ENCODE results near the gene TNPO2. TPM values are rescaled to one million over a fixed set of nuclear protein-coding genes. Genes with fewer than 3 reads are reported as not detected.

Gene TNPO2
- polyA plus RNA-seq, 1 experiment: 47.3 TPM

- H3K27ac ChIP-seq (ENCODE audit: low read depth, low read length): no peak overlapping the region
- peaks cover 12% of the 10 kb centered on the region for H3K27me3 ChIP-seq (ENCODE audit: control insufficient read depth, insufficient read depth, low read length)
- TF ChIP-seq, protein P1, sequence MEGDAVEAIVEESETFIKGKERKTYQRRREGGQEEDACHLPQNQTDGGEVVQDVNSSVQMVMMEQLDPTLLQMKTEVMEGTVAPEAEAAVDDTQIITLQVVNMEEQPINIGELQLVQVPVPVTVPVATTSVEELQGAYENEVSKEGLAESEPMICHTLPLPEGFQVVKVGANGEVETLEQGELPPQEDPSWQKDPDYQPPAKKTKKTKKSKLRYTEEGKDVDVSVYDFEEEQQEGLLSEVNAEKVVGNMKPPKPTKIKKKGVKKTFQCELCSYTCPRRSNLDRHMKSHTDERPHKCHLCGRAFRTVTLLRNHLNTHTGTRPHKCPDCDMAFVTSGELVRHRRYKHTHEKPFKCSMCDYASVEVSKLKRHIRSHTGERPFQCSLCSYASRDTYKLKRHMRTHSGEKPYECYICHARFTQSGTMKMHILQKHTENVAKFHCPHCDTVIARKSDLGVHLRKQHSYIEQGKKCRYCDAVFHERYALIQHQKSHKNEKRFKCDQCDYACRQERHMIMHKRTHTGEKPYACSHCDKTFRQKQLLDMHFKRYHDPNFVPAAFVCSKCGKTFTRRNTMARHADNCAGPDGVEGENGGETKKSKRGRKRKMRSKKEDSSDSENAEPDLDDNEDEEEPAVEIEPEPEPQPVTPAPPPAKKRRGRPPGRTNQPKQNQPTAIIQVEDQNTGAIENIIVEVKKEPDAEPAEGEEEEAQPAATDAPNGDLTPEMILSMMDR (IDR thresholded peaks at IDR 0.05; ENCODE audit: low read depth, low read length): no peak
- no peak overlapping the region for H3K4me3 ChIP-seq (ENCODE audit: low read depth, low read length)
- ChIA-PET POLR2A (no interaction called here), CTCF (interaction anchor here (1.1 to 2.2 kb wide), 2 partner anchors 8 to 14 kb away, joined by 6 to 9 read pairs; no protein-coding TSS in a partner anchor)
- DNase-seq (ENCODE audit: low read depth, low spot score): no peak
- peaks cover 9% of the 10 kb centered on the region for H3K9me3 ChIP-seq (ENCODE audit: control insufficient read depth, insufficient read depth, low read length)
These were observed 28.5 kb upstream of the TNPO2 start for GRCh38 chr19:12752056-12752781.

GRCh38 chr19:12751635-12752034 lies 27.9 kb upstream of the TNPO2 start, which contains the start of gene BEST2:
TSS of gene BEST2 (plus strand) at chr19:12751791. CDS start at chr19:12752593, 802 bp downstream.
- ChIA-PET POLR2A (no interaction called here), CTCF (interaction anchor here (2.2 kb wide), 1 partner anchor 14 kb away, joined by 9 read pairs; no protein-coding TSS in a partner anchor)
- TF ChIP-seq, protein P1 (IDR thresholded peaks at IDR 0.05; ENCODE audit: low read depth, low read length): no peak
- peaks cover 12% of the 10 kb centered on the region for H3K27me3 ChIP-seq (ENCODE audit: control insufficient read depth, insufficient read depth, low read length)
- no peak for DNase-seq (ENCODE audit: low read depth, low spot score)
- no peak within 1 kb of the TSS for H3K4me3 ChIP-seq (ENCODE audit: low read depth, low read length)
- H3K27ac ChIP-seq (ENCODE audit: low read depth, low read length): no peak within 1 kb of the TSS
- H3K9me3 ChIP-seq (ENCODE audit: control insufficient read depth, insufficient read depth, low read length): peaks cover 13% of the 10 kb centered on the region

DNA sequence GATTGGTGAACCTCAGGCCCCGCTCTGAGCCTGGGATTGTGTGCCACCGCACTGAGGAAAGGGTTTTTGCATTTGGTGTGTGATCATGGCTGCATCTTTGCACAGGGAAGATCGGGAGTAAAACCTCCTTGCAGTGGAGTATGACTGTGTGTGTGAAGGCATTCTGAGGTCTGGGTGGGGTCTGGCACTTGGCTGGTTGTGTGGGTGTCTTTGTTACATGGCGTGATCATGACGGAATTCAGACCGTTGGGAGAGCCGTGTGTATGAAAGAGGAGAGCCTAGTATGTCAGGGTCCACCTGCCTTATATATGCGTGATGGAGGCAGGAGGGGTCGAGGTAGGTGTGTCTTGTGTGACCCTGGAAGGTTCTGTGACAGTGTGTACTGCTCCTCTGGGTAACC lies 27.1 kb upstream of the TNPO2 start:
- H3K4me3 ChIP-seq (ENCODE audit: low read depth, low read length): no peak overlapping the region
- TF ChIP-seq, protein P1 (IDR thresholded peaks at IDR 0.05; ENCODE audit: low read depth, low read length): no peak
- ChIA-PET CTCF (interaction anchor here (2.2 kb wide), 1 partner anchor 9 kb away, joined by 11 read pairs; no protein-coding TSS in a partner anchor), POLR2A (no interaction called here)
- DNase-seq (ENCODE audit: low read depth, low spot score): no peak
- peaks cover 13% of the 10 kb centered on the region for H3K9me3 ChIP-seq (ENCODE audit: control insufficient read depth, insufficient read depth, low read length)
- peaks cover 12% of the 10 kb centered on the region for H3K27me3 ChIP-seq (ENCODE audit: control insufficient read depth, insufficient read depth, low read length)
- no peak overlapping the region for H3K27ac ChIP-seq (ENCODE audit: low read depth, low read length)

DNA sequence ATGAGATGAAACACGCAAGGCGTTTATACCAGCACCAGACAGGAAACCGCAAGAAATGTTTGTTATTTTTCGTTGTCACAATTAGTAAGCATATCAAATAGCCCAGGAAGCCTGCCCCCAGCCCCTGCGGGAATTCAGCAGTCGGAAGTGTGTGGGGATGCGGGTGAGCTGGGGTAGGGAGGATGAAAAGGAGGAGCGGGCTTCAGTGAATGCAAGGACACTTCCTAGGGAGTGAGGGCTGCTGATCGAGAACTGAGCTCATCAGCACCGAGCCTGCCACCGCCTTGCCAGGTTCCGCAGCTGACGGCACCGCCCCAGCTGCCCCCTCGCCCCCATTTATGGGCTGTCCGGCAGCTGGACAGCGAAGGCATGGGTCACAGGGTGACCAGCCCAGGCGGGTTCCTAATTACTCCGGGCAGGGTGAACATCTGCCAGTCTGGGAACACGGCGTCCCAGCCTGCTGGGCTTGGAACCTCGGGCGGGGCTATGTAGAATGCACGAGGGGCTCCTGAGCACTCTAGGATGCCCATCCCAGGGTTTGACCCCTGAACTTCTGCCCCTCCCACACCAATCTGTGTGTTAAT lies 26.3 kb upstream of the TNPO2 start:
- Histone ChIP-seq H3K9me3 (ENCODE audit: control insufficient read depth, insufficient read depth, low read length) (peaks cover 13% of the 10 kb centered on the region), H3K27ac (ENCODE audit: low read depth, low read length) (peak overlapping the region; percentile 11), H3K27me3 (ENCODE audit: control insufficient read depth, insufficient read depth, low read length) (peaks cover 12% of the 10 kb centered on the region), H3K4me3 (ENCODE audit: low read depth, low read length) (no peak overlapping the region)
- CTCF ChIA-PET: interaction anchor here (0.6 to 2.2 kb wide), 2 partner anchors 10 to 97 kb away, joined by 3 to 11 read pairs; no protein-coding TSS in a partner anchor
- POLR2A ChIA-PET: no interaction called here
- TF ChIP-seq, protein P1 (IDR thresholded peaks at IDR 0.05; ENCODE audit: low read depth, low read length): no peak
- no peak for DNase-seq (ENCODE audit: low read depth, low spot score)

DNA sequence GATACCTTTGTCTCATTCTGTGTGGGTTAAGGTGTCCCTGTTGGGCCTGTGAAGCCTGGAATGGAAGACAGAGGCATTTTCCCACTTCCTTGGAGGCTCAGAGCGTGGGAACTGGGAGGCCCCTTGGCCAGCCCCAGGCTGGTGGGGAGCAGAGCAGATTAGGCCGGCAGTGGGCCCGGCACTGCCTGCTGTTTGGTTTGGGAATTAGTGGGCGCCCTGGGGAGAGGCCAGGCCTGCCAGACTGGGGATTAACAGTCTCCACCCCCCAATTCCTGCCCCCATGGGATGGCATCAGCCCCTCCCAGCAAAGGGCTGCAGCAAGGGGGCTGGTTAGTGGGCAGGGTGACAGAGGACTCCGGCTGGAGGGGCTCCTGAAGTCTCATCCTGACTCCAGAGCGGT lies 24.8 kb upstream of the TNPO2 start:
- Histone ChIP-seq H3K9me3 (ENCODE audit: control insufficient read depth, insufficient read depth, low read length) (peaks cover 13% of the 10 kb centered on the region), H3K27ac (ENCODE audit: low read depth, low read length) (no peak overlapping the region), H3K27me3 (ENCODE audit: control insufficient read depth, insufficient read depth, low read length) (peaks cover 12% of the 10 kb centered on the region), H3K4me3 (ENCODE audit: low read depth, low read length) (no peak overlapping the region)
- ChIA-PET CTCF (interaction anchor here (1.7 to 2.6 kb wide), 2 partner anchors 12 to 17 kb away, joined by 5 to 17 read pairs; no protein-coding TSS in a partner anchor), POLR2A (no interaction called here)
- no peak for DNase-seq (ENCODE audit: low read depth, low spot score)
- TF ChIP-seq, protein P1 (IDR thresholded peaks at IDR 0.05; ENCODE audit: low read depth, low read length): no peak

Data from AG04450 (cell line).